Superior temporal gyrus (tissue), 1 donor: ENCODE data around the gene KRTAP3-2.

Experiments used
- DNase-seq: peaks from one replicate; pipeline ENCODE4 v3.0.0-alpha.2; 2016; ENCODE audit errors: extremely low spot score

The KRTAP3-2 gene

GRCh38 chr17:40963838-40964237 is 35.9 kb downstream of the KRTAP3-2 start:
- DNase-seq: no peak

GRCh38 chr17:40962059-40962561 is 37.6 kb downstream of the KRTAP3-2 start:
- no peak for DNase-seq

- DNase-seq: no peak
Observed at GRCh38 chr17:40961591-40961990, 38.1 kb downstream of the KRTAP3-2 start.

GRCh38 chr17:40960144-40960543 is 39.6 kb downstream of the KRTAP3-2 start:
- no peak for DNase-seq

- no peak for DNase-seq
Observed at GRCh38 chr17:40958086-40958953, 41.4 kb downstream of the KRTAP3-2 start.

- DNase-seq: no peak
Observed at GRCh38 chr17:40956401-40957254, 43.1 kb downstream of the KRTAP3-2 start.

GRCh38 chr17:40953881-40954280 is 45.8 kb downstream of the KRTAP3-2 start:
- no peak for DNase-seq

- DNase-seq: no peak
Observed at GRCh38 chr17:40952661-40953060, 47.0 kb downstream of the KRTAP3-2 start.

GRCh38 chr17:40952154-40952553 is 47.6 kb downstream of the KRTAP3-2 start:
- DNase-seq: no peak

- no peak for DNase-seq
Observed at GRCh38 chr17:40951011-40951622, 48.6 kb downstream of the KRTAP3-2 start.

GRCh38 chr17:40950176-40950575 is 49.5 kb downstream of the KRTAP3-2 start:
- no peak for DNase-seq

GRCh38 chr17:40949418-40949817 is 50.3 kb downstream of the KRTAP3-2 start:
- no peak for DNase-seq
